Esophagus squamous epithelium (tissue), 4 donors: ENCODE measurements around the gene HPSE2.

Experiments
- POLR2A ChIP-seq, 4 donors: fragments of 450-650 bp; IDR thresholded peaks; one replicate each; pipeline ENCODE4 v1.6.1; 2017; ENCODE audit warnings: antibody characterized with exemption in 4 of 4, mild to moderate bottlenecking in 4 of 4, moderate library complexity in 3 of 4
- TF ChIP-seq, protein P1 (sequence below), 6 experiments: fragments of 450-650 bp in 4 of 6; fragments of 200-600 bp in 2 of 6; sonication (generic) in 2 of 6; IDR thresholded peaks; one replicate each; pipeline ENCODE4 v1.5.1; 2016 to 2019; ENCODE audit warnings: antibody characterized with exemption in 6 of 6, mild to moderate bottlenecking in 4 of 6, moderate library complexity in 4 of 6

DNA sequence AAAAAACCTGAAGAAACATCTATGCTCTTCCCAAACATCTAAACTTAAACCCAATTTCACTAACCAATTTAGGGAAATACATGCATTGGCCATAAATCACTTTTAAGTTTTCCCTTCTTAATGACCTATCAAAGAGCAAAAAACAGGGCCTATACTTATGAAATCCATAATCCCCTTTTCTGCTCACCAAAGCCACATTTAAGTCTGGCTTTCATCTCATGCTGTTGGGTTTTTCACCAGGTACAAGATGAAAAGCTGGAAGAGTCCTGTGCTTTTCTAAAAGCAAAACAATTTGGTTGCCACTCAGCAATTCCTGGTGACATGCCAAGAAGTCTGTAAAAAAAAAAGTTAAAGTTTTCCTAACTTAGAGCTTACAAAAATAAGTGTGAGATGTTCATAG, 92.6 kb downstream of the HPSE2 start:
- TF ChIP-seq, protein P1, sequence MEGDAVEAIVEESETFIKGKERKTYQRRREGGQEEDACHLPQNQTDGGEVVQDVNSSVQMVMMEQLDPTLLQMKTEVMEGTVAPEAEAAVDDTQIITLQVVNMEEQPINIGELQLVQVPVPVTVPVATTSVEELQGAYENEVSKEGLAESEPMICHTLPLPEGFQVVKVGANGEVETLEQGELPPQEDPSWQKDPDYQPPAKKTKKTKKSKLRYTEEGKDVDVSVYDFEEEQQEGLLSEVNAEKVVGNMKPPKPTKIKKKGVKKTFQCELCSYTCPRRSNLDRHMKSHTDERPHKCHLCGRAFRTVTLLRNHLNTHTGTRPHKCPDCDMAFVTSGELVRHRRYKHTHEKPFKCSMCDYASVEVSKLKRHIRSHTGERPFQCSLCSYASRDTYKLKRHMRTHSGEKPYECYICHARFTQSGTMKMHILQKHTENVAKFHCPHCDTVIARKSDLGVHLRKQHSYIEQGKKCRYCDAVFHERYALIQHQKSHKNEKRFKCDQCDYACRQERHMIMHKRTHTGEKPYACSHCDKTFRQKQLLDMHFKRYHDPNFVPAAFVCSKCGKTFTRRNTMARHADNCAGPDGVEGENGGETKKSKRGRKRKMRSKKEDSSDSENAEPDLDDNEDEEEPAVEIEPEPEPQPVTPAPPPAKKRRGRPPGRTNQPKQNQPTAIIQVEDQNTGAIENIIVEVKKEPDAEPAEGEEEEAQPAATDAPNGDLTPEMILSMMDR (IDR thresholded peaks at IDR 0.05) = no peak
- no peak for TF ChIP-seq POLR2A (IDR thresholded peaks at IDR 0.05)
